Measurements from ENCODE around the gene OBSL1. TPM values are rescaled to one million over a fixed set of nuclear protein-coding genes. Genes with fewer than 3 reads are reported as not detected.

The OBSL1 gene
- total RNA-seq, 1 donor from 2014 or later = 87.0 TPM

GRCh38 chr2:219614076-219614860 is 42.9 kb upstream of the OBSL1 start:
- TF ChIP-seq CTCF (conservative IDR thresholded peaks at IDR 0.05; ENCODE audit: low read depth, low read length) = no peak
- H3K4me3 ChIP-seq (ENCODE audit: low read depth, low read length) = no peak overlapping the region
- no peak for DNase-seq (ENCODE audit: low read depth)

GRCh38 chr2:219613461-219614070 is 42.2 kb upstream of the OBSL1 start:
- no peak for DNase-seq (ENCODE audit: low read depth)
- TF ChIP-seq CTCF (conservative IDR thresholded peaks at IDR 0.05; ENCODE audit: low read depth, low read length) = no peak
- no peak overlapping the region for H3K4me3 ChIP-seq (ENCODE audit: low read depth, low read length)

DNA sequence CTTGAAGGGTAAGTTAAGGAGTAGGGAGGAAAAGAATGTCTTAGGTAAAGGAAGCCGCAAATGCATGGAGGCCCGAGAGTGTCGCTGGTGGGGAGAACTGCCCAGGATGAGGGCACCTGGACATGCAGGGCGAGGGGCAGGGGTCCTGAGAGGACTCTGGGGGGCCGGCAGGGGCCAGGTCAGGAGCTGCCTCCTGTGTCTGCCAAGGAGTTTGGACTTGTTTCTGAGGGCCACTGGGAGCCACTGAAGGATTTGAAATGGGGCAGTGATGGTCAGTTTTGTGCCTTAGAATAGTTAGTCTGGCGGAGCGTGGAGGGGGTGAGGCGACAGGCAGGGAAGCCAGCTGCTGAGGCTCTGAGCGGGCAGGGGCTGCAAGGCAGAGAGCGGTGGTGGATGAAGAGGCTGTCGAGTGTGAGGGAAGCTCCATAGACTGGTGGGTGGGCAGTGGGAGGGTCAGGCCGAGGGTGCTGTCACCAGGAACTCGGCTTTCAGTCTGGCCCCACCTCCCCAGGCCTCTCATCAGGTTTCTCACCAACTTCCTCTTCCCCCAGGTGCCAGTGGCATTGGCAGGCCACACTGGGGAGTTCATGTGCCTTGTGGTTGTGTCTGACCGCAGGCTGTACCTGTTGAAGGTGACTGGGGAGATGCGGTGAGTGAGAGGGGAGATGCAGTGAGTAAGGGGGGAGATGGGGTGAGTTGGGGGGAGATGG is 41.4 kb upstream of the OBSL1 start:
- no peak overlapping the region for H3K4me3 ChIP-seq (ENCODE audit: low read depth, low read length)
- DNase-seq (ENCODE audit: low read depth) = no peak
- TF ChIP-seq CTCF (conservative IDR thresholded peaks at IDR 0.05; ENCODE audit: low read depth, low read length) = no peak

GRCh38 chr2:219611866-219612576 is 40.7 kb upstream of the OBSL1 start:
- DNase-seq (ENCODE audit: low read depth) = no peak
- TF ChIP-seq CTCF (conservative IDR thresholded peaks at IDR 0.05; ENCODE audit: low read depth, low read length) = no peak
- no peak overlapping the region for H3K4me3 ChIP-seq (ENCODE audit: low read depth, low read length)

GRCh38 chr2:219611306-219611705 is 40.0 kb upstream of the OBSL1 start:
- no peak for DNase-seq (ENCODE audit: low read depth)
- no peak overlapping the region for H3K4me3 ChIP-seq (ENCODE audit: low read depth, low read length)
- TF ChIP-seq CTCF (conservative IDR thresholded peaks at IDR 0.05; ENCODE audit: low read depth, low read length) = no peak

GRCh38 chr2:219609149-219609750 is 37.9 kb upstream of the OBSL1 start:
- no peak overlapping the region for H3K4me3 ChIP-seq (ENCODE audit: low read depth, low read length)
- no peak for DNase-seq (ENCODE audit: low read depth)
- no peak for TF ChIP-seq CTCF (conservative IDR thresholded peaks at IDR 0.05; ENCODE audit: low read depth, low read length)
